ENCODE results near the gene ARL15.

GRCh38 chr5:53895091-53895683, 415.2 kb downstream of the ARL15 start:
- TF ChIP-seq POLR2A (IDR thresholded peaks at IDR 0.05) (no peak), CTCF (IDR thresholded peaks at IDR 0.05) (no peak)

Data from esophagus squamous epithelium (tissue), 4 donors.